ENCODE results near the gene PPP6R2. TPM values are rescaled to one million over a fixed set of nuclear protein-coding genes. Genes with fewer than 3 reads are reported as not detected.

PPP6R2 gene
- 10 to 100 TPM; 25.1 to 75.6 (median 40.4) TPM for total RNA-seq

DNA sequence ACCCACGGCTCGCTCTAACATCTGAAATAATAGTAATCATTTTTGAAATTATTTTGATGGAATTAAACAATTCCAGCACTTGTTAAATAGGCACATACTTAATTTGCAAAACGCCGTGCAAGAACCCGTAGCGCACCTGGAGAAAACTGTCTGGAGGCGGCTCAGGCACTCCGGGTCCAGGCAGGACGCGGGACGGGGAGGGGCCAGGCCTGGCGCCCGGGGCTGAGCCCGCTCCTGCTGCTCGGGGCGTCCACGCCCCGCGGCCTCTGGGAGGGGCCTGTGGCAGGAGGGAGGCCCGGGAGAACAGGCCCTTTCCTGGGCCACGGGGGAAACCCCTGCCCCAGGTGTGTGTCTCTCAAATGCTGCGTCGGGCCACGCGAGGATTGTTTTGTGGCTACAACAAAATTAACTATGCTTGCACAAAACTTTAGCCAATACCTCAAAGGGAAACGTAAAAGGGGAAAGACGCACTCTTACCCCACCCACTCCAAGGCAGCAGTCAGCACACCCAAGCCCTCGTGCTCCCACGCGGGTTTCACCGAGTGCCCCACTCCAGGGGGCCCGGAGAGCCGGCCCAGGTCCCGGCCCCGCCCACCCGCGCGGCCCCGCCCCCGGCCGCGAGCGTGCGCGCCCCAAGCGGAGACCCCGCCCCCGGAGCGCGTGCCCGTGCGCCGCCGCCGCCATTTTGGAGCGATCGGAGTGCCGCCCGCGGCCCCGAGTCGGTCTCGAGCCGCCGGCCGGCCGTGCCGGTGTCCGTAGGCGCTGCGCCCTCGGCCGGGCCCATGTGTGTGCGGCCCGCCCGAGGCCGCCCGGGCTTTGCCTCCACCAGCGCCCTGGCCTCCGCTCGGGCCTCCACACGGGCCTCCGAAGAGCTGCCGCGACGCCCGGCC is at the start of gene PPP6R2:
Gene PPP6R2, plus strand, starts transcription at position 677 of the 890 bp plus-strand sequence. CDS start 50,582 bp downstream, outside the sequence.
- Histone ChIP-seq H3K27ac (peak within 1 kb of the TSS; percentile 69 to 80), H3K4me3 (peak within 1 kb of the TSS; percentile 74 to 98 (median 93)), H3K4me1 (replicated peaks in 1 of 2) (peaks cover 2 to 3% of the 10 kb centered on the region in 2 donors)
- in situ Hi-C loops (cut with MboI; ENCODE audit: low pct_unique_long_range_greater_than_20kb in 2 of 9, low sequenced_read_pairs in 9 of 9, unreplicated experiment in 9 of 9) = no loop called here
- 0 to 1% (median 0%) methylated on average over 1 to 19 of the region's 87 CpGs; no CpG with 5 or more reads in 5 of the 10 experiments for WGBS, 10 experiments
- ATAC-seq (replicated peaks in 6 of 8) = peak; percentile 79 to 88 (median 82)

- Histone ChIP-seq H3K27ac (no peak overlapping the region), H3K4me1 (replicated peaks in 1 of 2) (peaks cover 0 to 11% of the 10 kb centered on the region in 2 donors), H3K4me3 (no peak overlapping the region)
- 60 to 97% (median 68%) methylated on average over 1 to 11 of the region's 42 CpGs; no CpG with 5 or more reads in 7 of the 10 experiments for WGBS, 10 experiments
- peak; percentile 50 to 88 (median 75) for ATAC-seq (replicated peaks in 6 of 8)
- in situ Hi-C loops (cut with MboI; ENCODE audit: low pct_unique_long_range_greater_than_20kb in 2 of 9, low sequenced_read_pairs in 9 of 9, unreplicated experiment in 9 of 9) = no loop called here
These were observed 49.4 kb upstream of the PPP6R2 start for GRCh38 chr22:50293441-50294318.

- ATAC-seq (replicated peaks in 6 of 8) = no peak
- Histone ChIP-seq H3K27ac (no peak overlapping the region), H3K4me3 (no peak overlapping the region), H3K4me1 (replicated peaks in 1 of 2) (peaks cover 6 to 17% of the 10 kb centered on the region in 2 donors)
- in situ Hi-C loops (cut with MboI; ENCODE audit: low pct_unique_long_range_greater_than_20kb in 2 of 9, low sequenced_read_pairs in 9 of 9, unreplicated experiment in 9 of 9) = no loop called here
- WGBS, 10 experiments = 92 to 100% methylated on average over 1 to 2 of the region's 5 CpGs; no CpG with 5 or more reads in 8 of the 10 experiments
These were observed 48.8 kb upstream of the PPP6R2 start for GRCh38 chr22:50294319-50294656.

DNA sequence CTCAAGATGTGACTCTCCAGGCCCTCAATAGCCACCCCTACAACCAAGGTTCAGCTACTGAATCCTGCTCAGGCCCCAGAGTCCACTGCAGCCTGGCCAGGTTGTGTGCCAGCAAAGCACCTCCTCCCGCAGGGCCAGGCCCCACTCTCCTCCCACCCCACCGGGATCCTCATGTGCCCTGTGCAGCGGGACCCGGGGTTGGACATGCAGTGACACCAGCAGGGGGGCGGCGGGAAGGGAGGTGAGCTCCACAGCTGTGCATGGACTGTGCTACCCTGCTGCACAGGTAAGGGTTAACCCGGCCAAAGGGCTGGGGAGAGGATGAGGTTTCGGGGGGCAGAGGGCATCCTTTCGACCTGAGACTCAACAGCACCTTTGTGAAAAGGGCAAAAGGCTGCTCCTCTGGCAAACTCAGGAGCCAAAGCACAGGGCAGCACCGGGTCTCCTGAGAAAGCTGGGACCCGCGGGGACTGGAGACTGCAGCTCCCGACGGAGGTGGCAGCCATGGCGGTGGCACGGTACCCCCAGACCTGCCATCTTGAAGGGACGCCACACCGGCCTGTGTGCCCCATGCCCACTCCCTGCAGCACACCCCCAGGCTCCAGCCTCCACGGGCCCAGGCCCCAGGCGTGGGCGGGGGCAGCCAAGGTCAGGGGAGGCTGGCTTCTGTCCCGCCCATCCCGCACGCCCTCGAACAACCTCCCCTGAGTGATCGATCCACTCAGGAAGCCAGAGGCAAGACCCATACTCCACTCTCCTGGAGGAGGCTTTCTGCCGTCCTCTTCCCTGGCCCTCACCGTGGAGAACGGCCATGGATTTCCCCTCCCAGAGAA is 46.3 kb upstream of the PPP6R2 start:
- ATAC-seq (replicated peaks in 6 of 8) = no peak
- peaks cover 32 to 43% of the 10 kb centered on the region in 2 donors for H3K4me1 ChIP-seq (replicated peaks in 1 of 2)
- in situ Hi-C loops (cut with MboI; ENCODE audit: low pct_unique_long_range_greater_than_20kb in 2 of 9, low sequenced_read_pairs in 9 of 9, unreplicated experiment in 9 of 9) = no loop called here
- 80 to 100% (median 83%) methylated on average over 1 to 8 of the region's 29 CpGs; no CpG with 5 or more reads in 5 of the 10 experiments for WGBS, 10 experiments
- no peak overlapping the region for H3K4me3 ChIP-seq
- H3K27ac ChIP-seq = no peak overlapping the region

- WGBS, 10 experiments = 90 to 100% methylated on average over 1 to 5 of the region's 20 CpGs; no CpG with 5 or more reads in 8 of the 10 experiments
- H3K4me1 ChIP-seq (replicated peaks in 1 of 2) = peaks cover 38 to 50% of the 10 kb centered on the region in 2 donors
- ATAC-seq (replicated peaks in 6 of 8) = no peak
- H3K27ac ChIP-seq = no peak overlapping the region
- in situ Hi-C loops (cut with MboI; ENCODE audit: low pct_unique_long_range_greater_than_20kb in 2 of 9, low sequenced_read_pairs in 9 of 9, unreplicated experiment in 9 of 9) = no loop called here
- H3K4me3 ChIP-seq = no peak overlapping the region
These were observed 45.4 kb upstream of the PPP6R2 start for GRCh38 chr22:50297510-50298265.

- ATAC-seq (replicated peaks in 6 of 8) = no peak
- Histone ChIP-seq H3K4me3 (no peak overlapping the region), H3K27ac (no peak overlapping the region), H3K4me1 (replicated peaks in 1 of 2) (peaks cover 42 to 49% of the 10 kb centered on the region in 2 donors)
- no CpG with 5 or more reads among the region's 4 CpGs for WGBS, 10 experiments
- in situ Hi-C loops (cut with MboI; ENCODE audit: low pct_unique_long_range_greater_than_20kb in 2 of 9, low sequenced_read_pairs in 9 of 9, unreplicated experiment in 9 of 9) = no loop called here
These were observed 44.9 kb upstream of the PPP6R2 start for GRCh38 chr22:50298266-50298637.

DNA sequence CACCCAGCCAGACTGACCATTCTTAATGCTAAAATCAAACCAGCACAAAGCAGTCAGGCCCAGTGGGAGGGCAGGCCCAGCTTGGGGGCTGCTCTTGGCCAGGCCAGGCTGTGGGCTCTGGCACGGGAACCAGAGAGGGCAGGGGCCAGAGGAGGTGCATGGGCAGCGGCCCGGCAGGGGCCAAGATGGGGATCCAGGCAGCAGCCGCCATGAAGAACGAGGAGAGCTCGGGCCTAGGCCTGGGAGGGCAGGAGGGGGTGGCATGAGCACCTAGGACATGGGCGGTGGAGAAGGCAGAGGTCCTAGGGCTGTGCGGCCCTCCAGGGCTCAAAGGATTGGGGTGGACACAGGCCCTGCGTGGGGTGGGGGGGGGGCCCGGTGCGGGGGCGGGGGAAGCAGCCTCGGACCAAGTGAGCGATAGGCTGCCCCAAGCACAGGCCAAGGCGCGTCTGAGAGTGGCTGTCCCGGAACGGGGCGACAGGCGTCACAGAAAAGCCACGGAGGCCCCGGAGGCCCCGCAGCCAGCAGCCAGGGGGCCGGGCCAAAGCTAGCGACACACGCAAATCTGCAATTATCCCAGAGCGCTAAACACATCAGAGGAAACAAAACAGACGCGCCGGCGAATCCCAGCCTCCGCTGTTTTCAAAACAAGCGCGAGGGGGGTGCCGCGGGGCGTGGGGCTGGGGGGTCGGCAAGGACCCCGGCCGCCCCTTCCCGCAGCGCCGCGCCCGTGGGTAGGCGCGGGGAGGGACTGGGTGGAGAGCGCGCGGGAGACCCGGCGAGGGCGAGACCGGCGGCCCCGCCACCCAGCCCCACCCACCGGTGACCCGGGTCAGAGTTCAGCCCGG is 44.0 kb upstream of the PPP6R2 start:
- Histone ChIP-seq H3K4me3 (peak overlapping the region; percentile 3 to 27 (median 24)), H3K4me1 (replicated peaks in 1 of 2) (peaks cover 51 to 55% of the 10 kb centered on the region in 2 donors), H3K27ac (peak overlapping the region in 1 of 2 donors; percentile 42)
- 100% methylated on average over 1 of the region's 59 CpGs; no CpG with 5 or more reads in 9 of the 10 experiments for WGBS, 10 experiments
- peak in 7 of 8 experiments; percentile 2 to 38 (median 29) for ATAC-seq (replicated peaks in 6 of 8)
- in situ Hi-C loops (cut with MboI; ENCODE audit: low pct_unique_long_range_greater_than_20kb in 2 of 9, low sequenced_read_pairs in 9 of 9, unreplicated experiment in 9 of 9) = no loop called here

DNA sequence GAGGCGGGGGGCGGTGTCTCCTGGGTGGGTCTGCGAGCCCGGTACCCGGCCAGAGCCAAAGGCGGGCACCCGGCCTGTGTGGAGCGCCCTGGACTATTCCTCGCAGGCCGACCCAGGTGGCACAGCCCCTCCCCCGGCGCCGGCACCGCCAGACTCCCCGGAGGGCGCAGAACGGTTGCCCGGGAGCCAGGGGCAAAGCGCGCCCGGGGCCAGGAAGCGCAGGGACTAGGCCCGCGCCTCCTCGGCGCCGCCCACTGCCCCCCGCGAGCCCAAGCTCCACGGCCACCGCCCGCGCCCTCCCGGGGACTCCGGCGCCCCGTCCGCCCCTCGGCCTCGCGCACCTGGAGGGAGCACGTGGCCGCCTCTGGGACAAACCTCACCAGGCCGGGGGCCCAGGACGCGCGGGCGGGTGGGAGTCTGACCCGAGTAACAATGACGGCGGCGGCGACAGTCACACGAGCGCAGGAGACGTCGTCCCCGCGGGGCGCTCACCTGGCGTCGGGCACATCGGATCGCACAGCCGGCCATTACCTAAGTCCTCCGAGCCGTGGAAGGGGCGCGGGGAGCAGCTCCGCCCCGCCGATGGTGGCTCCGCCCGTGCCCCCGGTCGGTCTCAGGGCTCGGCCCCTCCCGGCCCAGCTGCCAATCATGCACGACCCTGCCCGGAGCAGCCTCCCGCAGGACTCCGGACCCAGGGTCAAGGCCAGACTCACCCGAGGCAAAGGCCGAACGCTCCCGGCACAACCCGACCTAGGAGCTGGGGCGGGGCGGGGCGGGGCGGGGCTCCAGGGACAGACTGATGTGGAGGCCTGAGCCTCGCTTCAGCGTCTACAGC is 43.1 kb upstream of the PPP6R2 start:
- Histone ChIP-seq H3K4me3 (peak overlapping the region; percentile 3 to 27 (median 24)), H3K27ac (peak overlapping the region in 1 of 2 donors; percentile 26), H3K4me1 (replicated peaks in 1 of 2) (peaks cover 59 to 61% of the 10 kb centered on the region in 2 donors)
- in situ Hi-C loops (cut with MboI; ENCODE audit: low pct_unique_long_range_greater_than_20kb in 2 of 9, low sequenced_read_pairs in 9 of 9, unreplicated experiment in 9 of 9) = no loop called here
- peak in 7 of 8 experiments; percentile 6 to 38 (median 22) for ATAC-seq (replicated peaks in 6 of 8)
- whole genome bisulfite sequencing, 10 experiments = 0 to 20% methylated on average over 1 of the region's 93 CpGs; no CpG with 5 or more reads in 8 of the 10 experiments

DNA sequence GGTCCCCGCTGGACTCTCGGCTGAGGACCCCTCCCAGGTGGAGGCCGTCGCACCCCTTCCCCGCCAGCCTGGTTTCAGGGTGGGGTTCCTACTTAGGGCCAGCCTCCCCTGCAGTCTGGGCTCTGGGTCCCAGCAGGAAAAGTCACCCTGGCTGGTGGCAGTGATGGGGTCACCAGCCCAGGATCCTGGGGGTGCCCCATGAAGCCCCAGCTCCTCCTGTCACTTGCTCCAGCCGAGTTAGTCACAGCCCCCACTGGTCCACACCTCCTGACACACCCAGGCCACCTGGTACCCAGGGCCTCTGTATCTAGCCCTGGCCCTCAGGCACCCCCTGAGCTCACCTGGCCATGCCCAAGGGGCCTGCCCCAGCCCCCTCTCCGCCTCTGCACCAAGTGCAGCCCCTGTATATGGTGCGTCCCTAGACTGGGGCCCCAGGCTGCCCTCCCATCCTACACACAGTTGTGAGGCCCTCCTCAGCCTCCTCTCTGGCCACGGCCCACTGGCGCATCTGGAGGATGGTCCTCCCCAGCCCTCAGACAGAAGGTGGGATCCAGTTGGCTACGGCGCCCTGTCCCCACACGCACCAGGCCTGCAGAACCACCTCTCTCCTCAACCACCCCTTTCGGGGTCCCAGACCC is 42.4 kb upstream of the PPP6R2 start:
- H3K4me1 ChIP-seq (replicated peaks in 1 of 2) = peaks cover 66 to 69% of the 10 kb centered on the region in 2 donors
- peak overlapping the region in 1 of 2 donors; percentile 26 for H3K27ac ChIP-seq
- peak overlapping the region in 2 of 5 donors; percentile 7 to 24 for H3K4me3 ChIP-seq
- in situ Hi-C loops (cut with MboI; ENCODE audit: low pct_unique_long_range_greater_than_20kb in 2 of 9, low sequenced_read_pairs in 9 of 9, unreplicated experiment in 9 of 9) = no loop called here
- ATAC-seq (replicated peaks in 6 of 8) = peak in 3 of 8 experiments; percentile 0 to 6 (median 0)
- WGBS, 10 experiments = 100% methylated on average over 1 of the region's 14 CpGs; no CpG with 5 or more reads in 9 of the 10 experiments

- Histone ChIP-seq H3K4me3 (no peak overlapping the region), H3K27ac (peak overlapping the region in 1 of 2 donors; percentile 24)
- in situ Hi-C loops (cut with MboI; ENCODE audit: low pct_unique_long_range_greater_than_20kb in 2 of 9, low sequenced_read_pairs in 9 of 9, unreplicated experiment in 9 of 9) = no loop called here
These were observed 41.5 kb upstream of the PPP6R2 start for GRCh38 chr22:50301581-50301991.

More at GRCh38 chr22:50301581-50301991, 41.5 kb upstream of the PPP6R2 start:
- peak in 5 of 8 experiments; percentile 12 to 39 (median 16) for ATAC-seq (replicated peaks in 6 of 8)
- H3K4me1 ChIP-seq (replicated peaks in 1 of 2) = peaks cover 67 to 69% of the 10 kb centered on the region in 2 donors
- WGBS, 10 experiments = 90 to 100% methylated on average over 2 of the region's 17 CpGs; no CpG with 5 or more reads in 8 of the 10 experiments
